Tongue (tissue), 2 donors: ENCODE results near the gene NCAPG. TPM values are rescaled to one million over a fixed set of nuclear protein-coding genes. Genes with fewer than 3 reads are reported as not detected.

Experiments
- DNase-seq: peaks from one replicate; pipeline ENCODE4 v3.0.0-alpha.2; 2015
- total RNA-seq: library from RNA; depleted of rRNA; stranded (reverse); fragments of >200 nt; gene quantifications from one replicate; pipeline ENCODE4 v1.2.3, GENCODE V29; 2014

Gene NCAPG
- total RNA-seq, 1 donor from 2014 or later, result 15.6 TPM

- no peak for DNase-seq
These were observed 64.8 kb downstream of the NCAPG start for GRCh38 chr4:17875402-17876070.

GRCh38 chr4:17876943-17877342 lies 66.2 kb downstream of the NCAPG start:
- DNase-seq, result no peak

GRCh38 chr4:17877661-17878060 lies 66.9 kb downstream of the NCAPG start:
- no peak for DNase-seq

GRCh38 chr4:17884063-17884462 lies 73.3 kb downstream of the NCAPG start:
- DNase-seq, result no peak

GRCh38 chr4:17884511-17884910 lies 73.7 kb downstream of the NCAPG start:
- no peak for DNase-seq

- no peak for DNase-seq
These were observed 78.9 kb downstream of the NCAPG start for GRCh38 chr4:17889692-17890091.

GRCh38 chr4:17894421-17894820 lies 83.6 kb downstream of the NCAPG start:
- DNase-seq, result no peak

Other genes with a start within 250 kb of the NCAPG start
- 97.5 TPM for gene LAP3, start 233.8 kb upstream of the NCAPG start, total RNA-seq
- 15.4 TPM for gene MED28, start 196.3 kb upstream of the NCAPG start, total RNA-seq
- gene FAM184B, start 29.4 kb upstream of the NCAPG start, total RNA-seq, result 8.0 TPM
- gene DCAF16, start 222 bp upstream of the NCAPG start, total RNA-seq, result 26.5 TPM
- gene LCORL, start 210.8 kb downstream of the NCAPG start, total RNA-seq, result 30.4 TPM